WTC11 (cell line): Measurements from ENCODE around the gene GALM. TPM values are rescaled to one million over a fixed set of nuclear protein-coding genes. Genes with fewer than 3 reads are reported as not detected.

Experiments used
- ATAC-seq: fragments of 200-7000 bp; cut with Tn5 transposase; 2 replicates; pipeline ENCODE4 v1.10.0; 2021; ENCODE audit warnings: mild to moderate bottlenecking, moderate library complexity
- CTCF ChIA-PET: fragments of 300-600 bp; sonication (Branson Sonifier 250); formaldehyde crosslinking; loops from one replicate; lab custom pipeline; 2021; ENCODE audit warnings: antibody characterized with exemption; lab: Charles Lee
- POLR2A ChIA-PET: fragments of 350-600 bp; sonication (Branson Sonifier 250); formaldehyde crosslinking; loops from one replicate; lab custom pipeline; 2021; ENCODE audit warnings: antibody characterized with exemption; lab: Charles Lee
- DNase-seq: peaks from one replicate; pipeline ENCODE4 v3.0.0; 2021; ENCODE audit warnings: low spot score
- H3K27ac Mint-ChIP-seq: 2 replicates; pipeline ENCODE4 v1.8.0; 2021; ENCODE audit warnings: mixed read lengths
- H3K27me3 Mint-ChIP-seq: 2 replicates; pipeline ENCODE4 v1.8.0; 2021; ENCODE audit warnings: low read depth, mild to moderate bottlenecking, moderate library complexity, mixed read lengths
- H3K36me3 Mint-ChIP-seq: 2 replicates; pipeline ENCODE4 v1.8.0; 2021; ENCODE audit warnings: mixed read lengths
- H3K4me1 Mint-ChIP-seq: 2 replicates; pipeline ENCODE4 v1.8.0; 2022; ENCODE audit warnings: mixed read lengths
- H3K4me3 Mint-ChIP-seq: 2 replicates; pipeline ENCODE4 v1.8.0; 2021; ENCODE audit warnings: mild to moderate bottlenecking, moderate library complexity, mixed read lengths
- H3K9me3 Mint-ChIP-seq: 2 replicates; pipeline ENCODE4 v1.8.0; 2021; ENCODE audit warnings: mixed read lengths
- CBFB ChIP-seq: sonication (generic); formaldehyde crosslinking; IDR thresholded peaks from 2 replicates; pipeline ENCODE4 v1.8.1; 2022; ENCODE audit warnings: mild to moderate bottlenecking, low read depth, missing genetic modification reagents
- ELF4 ChIP-seq: sonication (generic); formaldehyde crosslinking; IDR thresholded peaks from 2 replicates; pipeline ENCODE4 v1.8.1; 2022; ENCODE audit warnings: low read depth, mild to moderate bottlenecking, moderate library complexity, missing genetic modification reagents
- EMX1 ChIP-seq: fragments of 250-450 bp; sonication (Bioruptor Pico); IDR thresholded peaks from 2 replicates; pipeline ENCODE4 v1.8.0; 2021; ENCODE audit warnings: mild to moderate bottlenecking
- GRHL2 ChIP-seq: fragments of 250-450 bp; sonication (Bioruptor Pico); IDR thresholded peaks from 2 replicates; pipeline ENCODE4 v1.8.0; 2022; ENCODE audit warnings: mild to moderate bottlenecking, moderate library complexity; ENCODE audit not compliant: insufficient replicate concordance, severe bottlenecking
- JAZF1 ChIP-seq: fragments of 250-450 bp; sonication (Bioruptor Pico); IDR thresholded peaks from 2 replicates; pipeline ENCODE4 v1.9.0; 2021; ENCODE audit warnings: moderate library complexity, mild to moderate bottlenecking, inconsistent platforms
- JUN ChIP-seq: sonication (generic); formaldehyde crosslinking; IDR thresholded peaks from 2 replicates; pipeline ENCODE4 v1.8.0; 2023; ENCODE audit warnings: mild to moderate bottlenecking, missing genetic modification reagents
- NR1H2 ChIP-seq: sonication (generic); formaldehyde crosslinking; IDR thresholded peaks from 2 replicates; pipeline ENCODE4 v1.9.0; 2021; ENCODE audit warnings: mild to moderate bottlenecking, moderate library complexity, missing genetic modification reagents
- NR2C2 ChIP-seq: sonication (generic); formaldehyde crosslinking; IDR thresholded peaks from 2 replicates; pipeline ENCODE4 v1.8.0; 2022; ENCODE audit warnings: mild to moderate bottlenecking, missing genetic modification reagents
- OVOL2 ChIP-seq: fragments of 250-450 bp; sonication (Bioruptor Pico); IDR thresholded peaks from 2 replicates; pipeline ENCODE4 v1.9.0; 2021; ENCODE audit warnings: mild to moderate bottlenecking, borderline replicate concordance
- RORB ChIP-seq: fragments of 250-450 bp; sonication (Bioruptor Pico); IDR thresholded peaks from 2 replicates; pipeline ENCODE4 v1.9.0; 2021; ENCODE audit warnings: mild to moderate bottlenecking
- SMAD3 ChIP-seq: sonication (generic); formaldehyde crosslinking; IDR thresholded peaks from 2 replicates; pipeline ENCODE4 v1.8.0; 2022; ENCODE audit warnings: missing genetic modification reagents, mild to moderate bottlenecking, borderline replicate concordance
- SMAD4 ChIP-seq: sonication (generic); formaldehyde crosslinking; IDR thresholded peaks from 2 replicates; pipeline ENCODE4 v1.8.0; 2022; ENCODE audit warnings: mild to moderate bottlenecking, missing genetic modification reagents
- SOX15 ChIP-seq: fragments of 250-450 bp; sonication (Bioruptor Pico); IDR thresholded peaks from 2 replicates; pipeline ENCODE4 v1.9.0; 2021; ENCODE audit warnings: mild to moderate bottlenecking
- total RNA-seq: library from RNA; stranded (reverse); gene quantifications from 3 replicates; pipeline ENCODE4 v1.2.3, GENCODE V29; 2021
- TF ChIP-seq, protein P1 (sequence below): sonication (generic); formaldehyde crosslinking; IDR thresholded peaks from 2 replicates; pipeline ENCODE4 v1.8.1; 2023; ENCODE audit warnings: mild to moderate bottlenecking, moderate library complexity, missing genetic modification reagents
- TF ChIP-seq, protein P2 (sequence below): sonication (generic); formaldehyde crosslinking; conservative IDR thresholded peaks from 2 replicates; pipeline ENCODE4 v1.8.1; 2022; ENCODE audit warnings: mild to moderate bottlenecking, missing genetic modification reagents
- TF ChIP-seq, protein P3 (sequence below): sonication (generic); formaldehyde crosslinking; IDR thresholded peaks from 2 replicates; pipeline ENCODE4 v1.8.1; 2023; ENCODE audit warnings: mild to moderate bottlenecking, missing genetic modification reagents, moderate library complexity
- TF ChIP-seq, protein P4 (sequence below): sonication (generic); formaldehyde crosslinking; IDR thresholded peaks from 2 replicates; pipeline ENCODE4 v1.8.1; 2023; ENCODE audit warnings: mild to moderate bottlenecking, missing genetic modification reagents, borderline replicate concordance
- TF ChIP-seq, protein P5 (sequence below): sonication (generic); formaldehyde crosslinking; IDR thresholded peaks from 2 replicates; pipeline ENCODE4 v1.8.1; 2023; ENCODE audit warnings: mild to moderate bottlenecking, missing genetic modification reagents
- TF ChIP-seq, protein P6 (sequence below): sonication (generic); formaldehyde crosslinking; IDR thresholded peaks from 2 replicates; pipeline ENCODE4 v1.8.0; 2023; ENCODE audit warnings: missing genetic modification reagents, mild to moderate bottlenecking, borderline replicate concordance
- TF ChIP-seq, protein P7 (sequence below): sonication (generic); formaldehyde crosslinking; IDR thresholded peaks from 2 replicates; pipeline ENCODE4 v1.8.1; 2022; ENCODE audit warnings: low read depth, missing genetic modification reagents, borderline replicate concordance

The GALM gene
- total RNA-seq, 1 experiment from 2014 or later: 11.2 TPM

DNA sequence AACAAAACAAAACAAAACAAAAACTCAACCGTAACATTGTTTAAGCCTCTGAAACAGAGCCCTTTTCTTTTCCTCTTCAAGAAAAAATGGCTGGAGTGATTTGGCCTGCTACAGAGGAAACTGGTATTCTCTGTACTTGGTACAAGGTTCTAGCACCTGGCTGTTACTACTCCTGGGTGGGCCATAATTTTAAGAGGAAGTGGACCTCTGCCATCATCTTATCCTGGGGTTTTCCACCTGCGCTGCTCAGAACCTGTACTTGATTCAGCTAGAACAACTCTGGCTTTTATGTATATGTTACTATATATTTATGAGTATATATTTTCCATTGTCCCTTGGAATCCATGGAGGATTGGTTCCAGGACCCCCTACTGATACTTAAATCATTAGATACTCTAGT lies 62.8 kb downstream of the GALM start:
- CTCF ChIA-PET: no interaction called here
- Mint-ChIP-seq H3K27ac (no peak overlapping the region), H3K36me3 (peaks cover 12% of the 10 kb centered on the region), H3K9me3 (no peaks in the 10 kb centered on the region), H3K27me3 (no peaks in the 10 kb centered on the region), H3K4me3 (no peak overlapping the region), H3K4me1 (no peaks in the 10 kb centered on the region)
- no peak for ATAC-seq
- POLR2A ChIA-PET: no interaction called here
- no peak for DNase-seq
- TF ChIP-seq OVOL2: no peak
- TF ChIP-seq SMAD4 (CRISPR knock-in tag): no peak
- TF ChIP-seq, protein P1, sequence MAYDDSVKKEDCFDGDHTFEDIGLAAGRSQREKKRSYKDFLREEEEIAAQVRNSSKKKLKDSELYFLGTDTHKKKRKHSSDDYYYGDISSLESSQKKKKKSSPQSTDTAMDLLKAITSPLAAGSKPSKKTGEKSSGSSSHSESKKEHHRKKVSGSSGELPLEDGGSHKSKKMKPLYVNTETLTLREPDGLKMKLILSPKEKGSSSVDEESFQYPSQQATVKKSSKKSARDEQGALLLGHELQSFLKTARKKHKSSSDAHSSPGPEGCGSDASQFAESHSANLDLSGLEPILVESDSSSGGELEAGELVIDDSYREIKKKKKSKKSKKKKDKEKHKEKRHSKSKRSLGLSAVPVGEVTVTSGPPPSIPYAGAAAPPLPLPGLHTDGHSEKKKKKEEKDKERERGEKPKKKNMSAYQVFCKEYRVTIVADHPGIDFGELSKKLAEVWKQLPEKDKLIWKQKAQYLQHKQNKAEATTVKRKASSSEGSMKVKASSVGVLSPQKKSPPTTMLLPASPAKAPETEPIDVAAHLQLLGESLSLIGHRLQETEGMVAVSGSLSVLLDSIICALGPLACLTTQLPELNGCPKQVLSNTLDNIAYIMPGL (CRISPR knock-in tag): no peak
- TF ChIP-seq, protein P2, sequence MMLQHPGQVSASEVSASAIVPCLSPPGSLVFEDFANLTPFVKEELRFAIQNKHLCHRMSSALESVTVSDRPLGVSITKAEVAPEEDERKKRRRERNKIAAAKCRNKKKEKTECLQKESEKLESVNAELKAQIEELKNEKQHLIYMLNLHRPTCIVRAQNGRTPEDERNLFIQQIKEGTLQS (CRISPR knock-in tag): no peak
- TF ChIP-seq, protein P3, sequence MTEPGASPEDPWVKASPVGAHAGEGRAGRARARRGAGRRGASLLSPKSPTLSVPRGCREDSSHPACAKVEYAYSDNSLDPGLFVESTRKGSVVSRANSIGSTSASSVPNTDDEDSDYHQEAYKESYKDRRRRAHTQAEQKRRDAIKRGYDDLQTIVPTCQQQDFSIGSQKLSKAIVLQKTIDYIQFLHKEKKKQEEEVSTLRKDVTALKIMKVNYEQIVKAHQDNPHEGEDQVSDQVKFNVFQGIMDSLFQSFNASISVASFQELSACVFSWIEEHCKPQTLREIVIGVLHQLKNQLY (CRISPR knock-in tag): no peak
- TF ChIP-seq GRHL2 (CRISPR knock-in tag): no peak
- no peak for TF ChIP-seq ELF4
- TF ChIP-seq EMX1: no peak
- TF ChIP-seq, protein P4, sequence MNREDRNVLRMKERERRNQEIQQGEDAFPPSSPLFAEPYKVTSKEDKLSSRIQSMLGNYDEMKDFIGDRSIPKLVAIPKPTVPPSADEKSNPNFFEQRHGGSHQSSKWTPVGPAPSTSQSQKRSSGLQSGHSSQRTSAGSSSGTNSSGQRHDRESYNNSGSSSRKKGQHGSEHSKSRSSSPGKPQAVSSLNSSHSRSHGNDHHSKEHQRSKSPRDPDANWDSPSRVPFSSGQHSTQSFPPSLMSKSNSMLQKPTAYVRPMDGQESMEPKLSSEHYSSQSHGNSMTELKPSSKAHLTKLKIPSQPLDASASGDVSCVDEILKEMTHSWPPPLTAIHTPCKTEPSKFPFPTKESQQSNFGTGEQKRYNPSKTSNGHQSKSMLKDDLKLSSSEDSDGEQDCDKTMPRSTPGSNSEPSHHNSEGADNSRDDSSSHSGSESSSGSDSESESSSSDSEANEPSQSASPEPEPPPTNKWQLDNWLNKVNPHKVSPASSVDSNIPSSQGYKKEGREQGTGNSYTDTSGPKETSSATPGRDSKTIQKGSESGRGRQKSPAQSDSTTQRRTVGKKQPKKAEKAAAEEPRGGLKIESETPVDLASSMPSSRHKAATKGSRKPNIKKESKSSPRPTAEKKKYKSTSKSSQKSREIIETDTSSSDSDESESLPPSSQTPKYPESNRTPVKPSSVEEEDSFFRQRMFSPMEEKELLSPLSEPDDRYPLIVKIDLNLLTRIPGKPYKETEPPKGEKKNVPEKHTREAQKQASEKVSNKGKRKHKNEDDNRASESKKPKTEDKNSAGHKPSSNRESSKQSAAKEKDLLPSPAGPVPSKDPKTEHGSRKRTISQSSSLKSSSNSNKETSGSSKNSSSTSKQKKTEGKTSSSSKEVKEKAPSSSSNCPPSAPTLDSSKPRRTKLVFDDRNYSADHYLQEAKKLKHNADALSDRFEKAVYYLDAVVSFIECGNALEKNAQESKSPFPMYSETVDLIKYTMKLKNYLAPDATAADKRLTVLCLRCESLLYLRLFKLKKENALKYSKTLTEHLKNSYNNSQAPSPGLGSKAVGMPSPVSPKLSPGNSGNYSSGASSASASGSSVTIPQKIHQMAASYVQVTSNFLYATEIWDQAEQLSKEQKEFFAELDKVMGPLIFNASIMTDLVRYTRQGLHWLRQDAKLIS (CRISPR knock-in tag): no peak
- no peak for TF ChIP-seq JAZF1
- TF ChIP-seq SMAD3: no peak
- TF ChIP-seq NR2C2: no peak
- no peak for TF ChIP-seq NR1H2 (CRISPR knock-in tag)
- TF ChIP-seq JUN (CRISPR knock-in tag): no peak
- TF ChIP-seq, protein P5, sequence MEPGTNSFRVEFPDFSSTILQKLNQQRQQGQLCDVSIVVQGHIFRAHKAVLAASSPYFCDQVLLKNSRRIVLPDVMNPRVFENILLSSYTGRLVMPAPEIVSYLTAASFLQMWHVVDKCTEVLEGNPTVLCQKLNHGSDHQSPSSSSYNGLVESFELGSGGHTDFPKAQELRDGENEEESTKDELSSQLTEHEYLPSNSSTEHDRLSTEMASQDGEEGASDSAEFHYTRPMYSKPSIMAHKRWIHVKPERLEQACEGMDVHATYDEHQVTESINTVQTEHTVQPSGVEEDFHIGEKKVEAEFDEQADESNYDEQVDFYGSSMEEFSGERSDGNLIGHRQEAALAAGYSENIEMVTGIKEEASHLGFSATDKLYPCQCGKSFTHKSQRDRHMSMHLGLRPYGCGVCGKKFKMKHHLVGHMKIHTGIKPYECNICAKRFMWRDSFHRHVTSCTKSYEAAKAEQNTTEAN (CRISPR knock-in tag): no peak
- TF ChIP-seq, protein P6, sequence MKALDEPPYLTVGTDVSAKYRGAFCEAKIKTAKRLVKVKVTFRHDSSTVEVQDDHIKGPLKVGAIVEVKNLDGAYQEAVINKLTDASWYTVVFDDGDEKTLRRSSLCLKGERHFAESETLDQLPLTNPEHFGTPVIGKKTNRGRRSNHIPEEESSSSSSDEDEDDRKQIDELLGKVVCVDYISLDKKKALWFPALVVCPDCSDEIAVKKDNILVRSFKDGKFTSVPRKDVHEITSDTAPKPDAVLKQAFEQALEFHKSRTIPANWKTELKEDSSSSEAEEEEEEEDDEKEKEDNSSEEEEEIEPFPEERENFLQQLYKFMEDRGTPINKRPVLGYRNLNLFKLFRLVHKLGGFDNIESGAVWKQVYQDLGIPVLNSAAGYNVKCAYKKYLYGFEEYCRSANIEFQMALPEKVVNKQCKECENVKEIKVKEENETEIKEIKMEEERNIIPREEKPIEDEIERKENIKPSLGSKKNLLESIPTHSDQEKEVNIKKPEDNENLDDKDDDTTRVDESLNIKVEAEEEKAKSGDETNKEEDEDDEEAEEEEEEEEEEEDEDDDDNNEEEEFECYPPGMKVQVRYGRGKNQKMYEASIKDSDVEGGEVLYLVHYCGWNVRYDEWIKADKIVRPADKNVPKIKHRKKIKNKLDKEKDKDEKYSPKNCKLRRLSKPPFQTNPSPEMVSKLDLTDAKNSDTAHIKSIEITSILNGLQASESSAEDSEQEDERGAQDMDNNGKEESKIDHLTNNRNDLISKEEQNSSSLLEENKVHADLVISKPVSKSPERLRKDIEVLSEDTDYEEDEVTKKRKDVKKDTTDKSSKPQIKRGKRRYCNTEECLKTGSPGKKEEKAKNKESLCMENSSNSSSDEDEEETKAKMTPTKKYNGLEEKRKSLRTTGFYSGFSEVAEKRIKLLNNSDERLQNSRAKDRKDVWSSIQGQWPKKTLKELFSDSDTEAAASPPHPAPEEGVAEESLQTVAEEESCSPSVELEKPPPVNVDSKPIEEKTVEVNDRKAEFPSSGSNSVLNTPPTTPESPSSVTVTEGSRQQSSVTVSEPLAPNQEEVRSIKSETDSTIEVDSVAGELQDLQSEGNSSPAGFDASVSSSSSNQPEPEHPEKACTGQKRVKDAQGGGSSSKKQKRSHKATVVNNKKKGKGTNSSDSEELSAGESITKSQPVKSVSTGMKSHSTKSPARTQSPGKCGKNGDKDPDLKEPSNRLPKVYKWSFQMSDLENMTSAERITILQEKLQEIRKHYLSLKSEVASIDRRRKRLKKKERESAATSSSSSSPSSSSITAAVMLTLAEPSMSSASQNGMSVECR (CRISPR knock-in tag): no peak
- TF ChIP-seq, protein P7, sequence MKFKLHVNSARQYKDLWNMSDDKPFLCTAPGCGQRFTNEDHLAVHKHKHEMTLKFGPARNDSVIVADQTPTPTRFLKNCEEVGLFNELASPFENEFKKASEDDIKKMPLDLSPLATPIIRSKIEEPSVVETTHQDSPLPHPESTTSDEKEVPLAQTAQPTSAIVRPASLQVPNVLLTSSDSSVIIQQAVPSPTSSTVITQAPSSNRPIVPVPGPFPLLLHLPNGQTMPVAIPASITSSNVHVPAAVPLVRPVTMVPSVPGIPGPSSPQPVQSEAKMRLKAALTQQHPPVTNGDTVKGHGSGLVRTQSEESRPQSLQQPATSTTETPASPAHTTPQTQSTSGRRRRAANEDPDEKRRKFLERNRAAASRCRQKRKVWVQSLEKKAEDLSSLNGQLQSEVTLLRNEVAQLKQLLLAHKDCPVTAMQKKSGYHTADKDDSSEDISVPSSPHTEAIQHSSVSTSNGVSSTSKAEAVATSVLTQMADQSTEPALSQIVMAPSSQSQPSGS (CRISPR knock-in tag): no peak
- no peak for TF ChIP-seq CBFB (CRISPR knock-in tag)
- TF ChIP-seq SOX15: no peak
- no peak for TF ChIP-seq RORB (CRISPR knock-in tag)
